ENCODE measurements around the gene TFCP2. TPM values are rescaled to one million over a fixed set of nuclear protein-coding genes. Genes with fewer than 3 reads are reported as not detected.

The TFCP2 gene
- total RNA-seq, 2 donors from 2014 or later = 8.6 to 9.6 TPM

GRCh38 chr12:51131745-51132521 is 41.0 kb downstream of the TFCP2 start:
- Histone ChIP-seq H3K4me1 (no peaks in the 10 kb centered on the region), H3K9me3 (no peaks in the 10 kb centered on the region), H3K27me3 (no peaks in the 10 kb centered on the region), H3K36me3 (no peaks in the 10 kb centered on the region), H3K4me3 (no peak overlapping the region), H3K27ac (no peak overlapping the region)
- TF ChIP-seq, protein P1, sequence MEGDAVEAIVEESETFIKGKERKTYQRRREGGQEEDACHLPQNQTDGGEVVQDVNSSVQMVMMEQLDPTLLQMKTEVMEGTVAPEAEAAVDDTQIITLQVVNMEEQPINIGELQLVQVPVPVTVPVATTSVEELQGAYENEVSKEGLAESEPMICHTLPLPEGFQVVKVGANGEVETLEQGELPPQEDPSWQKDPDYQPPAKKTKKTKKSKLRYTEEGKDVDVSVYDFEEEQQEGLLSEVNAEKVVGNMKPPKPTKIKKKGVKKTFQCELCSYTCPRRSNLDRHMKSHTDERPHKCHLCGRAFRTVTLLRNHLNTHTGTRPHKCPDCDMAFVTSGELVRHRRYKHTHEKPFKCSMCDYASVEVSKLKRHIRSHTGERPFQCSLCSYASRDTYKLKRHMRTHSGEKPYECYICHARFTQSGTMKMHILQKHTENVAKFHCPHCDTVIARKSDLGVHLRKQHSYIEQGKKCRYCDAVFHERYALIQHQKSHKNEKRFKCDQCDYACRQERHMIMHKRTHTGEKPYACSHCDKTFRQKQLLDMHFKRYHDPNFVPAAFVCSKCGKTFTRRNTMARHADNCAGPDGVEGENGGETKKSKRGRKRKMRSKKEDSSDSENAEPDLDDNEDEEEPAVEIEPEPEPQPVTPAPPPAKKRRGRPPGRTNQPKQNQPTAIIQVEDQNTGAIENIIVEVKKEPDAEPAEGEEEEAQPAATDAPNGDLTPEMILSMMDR (IDR thresholded peaks at IDR 0.05) = no peak
- DNase-seq (ENCODE audit: low spot score) = no peak

DNA sequence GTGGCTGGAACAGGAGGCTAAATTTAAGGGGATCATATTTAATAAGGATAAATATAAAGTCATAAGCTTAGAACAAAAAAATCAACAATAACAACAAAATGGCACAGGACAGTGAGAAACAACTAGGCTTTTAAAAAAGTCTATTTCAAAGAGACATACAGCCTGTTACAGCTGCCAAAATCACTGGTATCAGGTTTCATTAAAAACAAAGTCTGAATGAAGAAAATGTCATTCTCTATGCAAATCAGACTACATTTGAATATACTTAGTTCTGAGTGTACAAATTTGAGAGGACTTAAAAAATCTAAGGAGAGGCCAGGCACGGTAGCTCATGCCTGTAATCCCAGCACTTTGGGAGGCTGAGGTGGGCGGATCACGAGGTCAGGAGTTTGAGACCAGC is 44.0 kb downstream of the TFCP2 start:
- Histone ChIP-seq H3K27ac (no peak overlapping the region), H3K9me3 (no peaks in the 10 kb centered on the region), H3K27me3 (no peaks in the 10 kb centered on the region), H3K4me1 (no peaks in the 10 kb centered on the region), H3K4me3 (no peak overlapping the region), H3K36me3 (no peaks in the 10 kb centered on the region)
- no peak for DNase-seq (ENCODE audit: low spot score)
- TF ChIP-seq, protein P1 (IDR thresholded peaks at IDR 0.05) = no peak

DNA sequence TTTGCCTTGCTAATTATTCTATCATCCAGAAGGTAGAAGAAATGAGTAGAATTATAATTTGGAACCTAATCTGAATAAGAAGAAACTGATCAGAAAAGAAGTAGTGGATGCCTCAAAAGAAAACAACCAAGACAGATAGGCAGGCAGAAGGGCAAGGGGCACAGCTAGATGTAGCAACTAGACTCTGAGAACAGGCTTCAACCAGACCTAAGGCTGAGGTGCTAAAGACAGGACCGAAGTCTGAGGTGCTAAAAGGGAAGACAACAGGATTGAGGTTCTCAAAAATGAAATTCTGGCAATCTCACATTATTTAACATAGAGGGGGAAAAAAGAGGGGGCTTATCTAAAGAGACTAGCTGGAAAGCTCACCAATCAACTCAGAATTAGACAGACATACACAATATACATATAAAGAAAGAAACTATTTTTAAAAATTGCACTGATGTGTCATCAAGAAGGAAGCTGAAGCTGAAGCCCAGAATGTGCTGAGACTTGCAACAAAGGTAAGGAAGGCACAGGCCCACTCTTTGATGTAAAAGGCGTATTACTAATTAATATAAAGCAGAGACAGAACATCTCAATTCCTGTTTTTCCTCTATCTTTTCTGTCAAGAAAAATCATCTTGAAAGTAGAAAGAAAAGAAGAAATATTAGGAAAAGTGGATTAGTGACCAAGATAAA is 45.7 kb downstream of the TFCP2 start:
- Histone ChIP-seq H3K9me3 (no peaks in the 10 kb centered on the region), H3K4me3 (no peak overlapping the region), H3K4me1 (no peaks in the 10 kb centered on the region), H3K36me3 (no peaks in the 10 kb centered on the region), H3K27ac (no peak overlapping the region), H3K27me3 (no peaks in the 10 kb centered on the region)
- no peak for DNase-seq (ENCODE audit: low spot score)
- TF ChIP-seq, protein P1 (IDR thresholded peaks at IDR 0.05) = no peak

GRCh38 chr12:51126297-51126696 is 46.6 kb downstream of the TFCP2 start:
- Histone ChIP-seq H3K27ac (no peak overlapping the region), H3K36me3 (no peaks in the 10 kb centered on the region), H3K4me3 (no peak overlapping the region), H3K4me1 (no peaks in the 10 kb centered on the region), H3K9me3 (no peaks in the 10 kb centered on the region), H3K27me3 (no peaks in the 10 kb centered on the region)
- TF ChIP-seq, protein P1 (IDR thresholded peaks at IDR 0.05) = no peak
- no peak for DNase-seq (ENCODE audit: low spot score)

GRCh38 chr12:51124504-51124903 is 48.4 kb downstream of the TFCP2 start:
- Histone ChIP-seq H3K4me3 (no peak overlapping the region), H3K36me3 (no peaks in the 10 kb centered on the region), H3K4me1 (no peaks in the 10 kb centered on the region), H3K27ac (no peak overlapping the region), H3K9me3 (no peaks in the 10 kb centered on the region), H3K27me3 (no peaks in the 10 kb centered on the region)
- TF ChIP-seq, protein P1 (IDR thresholded peaks at IDR 0.05) = no peak
- no peak for DNase-seq (ENCODE audit: low spot score)
